ENCODE data around the gene GLDN. TPM values are rescaled to one million over a fixed set of nuclear protein-coding genes. Genes with fewer than 3 reads are reported as not detected.

The GLDN gene
- total and polyA plus RNA-seq, 10 of the 15 experiments (the other 5 are each of a cell fraction or from before 2014, with no cell fraction given): 0.13 TPM; not detected in 9

DNA sequence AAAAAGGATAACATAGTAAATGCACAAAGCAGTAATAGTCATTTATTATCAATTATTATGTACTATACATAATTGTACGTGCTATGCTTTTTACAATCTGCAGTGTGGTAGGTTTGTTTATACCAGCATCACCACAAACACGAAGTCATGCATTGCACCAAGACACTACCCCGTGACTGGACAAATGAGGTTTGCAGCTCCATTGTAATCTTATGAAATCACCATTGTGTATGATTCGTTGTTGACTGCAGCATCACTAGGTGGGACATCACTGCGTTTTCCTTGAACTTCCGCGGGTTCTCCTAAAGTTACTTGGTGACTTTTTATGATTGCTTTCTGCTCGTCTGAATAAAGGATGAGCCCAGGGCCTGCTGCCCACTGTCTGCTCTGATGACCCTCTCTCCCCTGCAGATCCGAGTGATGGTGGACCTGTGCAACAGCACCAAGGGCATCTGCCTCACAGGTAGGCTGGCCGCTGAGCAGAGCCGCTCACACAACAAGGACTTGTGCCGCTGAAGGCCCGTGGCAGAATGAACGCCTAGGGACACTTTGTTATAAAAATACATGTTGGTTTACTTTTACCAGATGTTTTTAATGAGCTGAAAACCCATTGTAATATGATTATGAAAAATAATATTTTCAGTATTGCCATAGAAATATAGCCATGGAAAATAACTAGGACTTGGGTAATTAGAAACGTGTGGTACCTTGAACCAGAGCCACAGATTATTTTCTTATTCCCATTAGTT lies 35.8 kb downstream of the GLDN start:
- no peak for DNase-seq (ENCODE audit: low read depth, low spot score)
- no peak for ATAC-seq
- intact Hi-C loops (cut with micrococcal nuclease; ENCODE audit: unreplicated experiment) (no loop called here), in situ Hi-C loops (cut with MboI) (no loop called here)
- no TSS peak for BruUV-seq (replicated peaks)
- H4K20me1 ChIP-seq (ENCODE audit: control insufficient read depth, insufficient read depth): no peaks in the 10 kb centered on the region
- TF ChIP-seq FOS (IDR thresholded peaks at IDR 0.05; ENCODE audit: borderline replicate concordance, extremely low read depth, insufficient read length) (no peak), NFYB (IDR thresholded peaks at IDR 0.05; ENCODE audit: insufficient read depth, low read depth, low read length) (no peak), IRF4 (IDR thresholded peaks at IDR 0.05; ENCODE audit: low read depth, low read length) (no peak), KDM1A (IDR thresholded peaks at IDR 0.05; ENCODE audit: borderline replicate concordance) (no peak), SREBF1 (IDR thresholded peaks at IDR 0.05; ENCODE audit: low read length) (no peak), ZNF217 (IDR thresholded peaks at IDR 0.05) (no peak), ZNF622 (IDR thresholded peaks at IDR 0.05) (no peak), RELA (IDR thresholded peaks at IDR 0.05; ENCODE audit: borderline replicate concordance, partially characterized antibody) (no peak), NBN (IDR thresholded peaks at IDR 0.05) (no peak)
- TF ChIP-seq, protein P1, sequence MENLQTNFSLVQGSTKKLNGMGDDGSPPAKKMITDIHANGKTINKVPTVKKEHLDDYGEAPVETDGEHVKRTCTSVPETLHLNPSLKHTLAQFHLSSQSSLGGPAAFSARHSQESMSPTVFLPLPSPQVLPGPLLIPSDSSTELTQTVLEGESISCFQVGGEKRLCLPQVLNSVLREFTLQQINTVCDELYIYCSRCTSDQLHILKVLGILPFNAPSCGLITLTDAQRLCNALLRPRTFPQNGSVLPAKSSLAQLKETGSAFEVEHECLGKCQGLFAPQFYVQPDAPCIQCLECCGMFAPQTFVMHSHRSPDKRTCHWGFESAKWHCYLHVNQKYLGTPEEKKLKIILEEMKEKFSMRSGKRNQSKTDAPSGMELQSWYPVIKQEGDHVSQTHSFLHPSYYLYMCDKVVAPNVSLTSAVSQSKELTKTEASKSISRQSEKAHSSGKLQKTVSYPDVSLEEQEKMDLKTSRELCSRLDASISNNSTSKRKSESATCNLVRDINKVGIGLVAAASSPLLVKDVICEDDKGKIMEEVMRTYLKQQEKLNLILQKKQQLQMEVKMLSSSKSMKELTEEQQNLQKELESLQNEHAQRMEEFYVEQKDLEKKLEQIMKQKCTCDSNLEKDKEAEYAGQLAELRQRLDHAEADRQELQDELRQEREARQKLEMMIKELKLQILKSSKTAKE (IDR thresholded peaks at IDR 0.05; ENCODE audit: low read depth, poor library complexity, severe bottlenecking): no peak
- TF ChIP-seq, protein P2, sequence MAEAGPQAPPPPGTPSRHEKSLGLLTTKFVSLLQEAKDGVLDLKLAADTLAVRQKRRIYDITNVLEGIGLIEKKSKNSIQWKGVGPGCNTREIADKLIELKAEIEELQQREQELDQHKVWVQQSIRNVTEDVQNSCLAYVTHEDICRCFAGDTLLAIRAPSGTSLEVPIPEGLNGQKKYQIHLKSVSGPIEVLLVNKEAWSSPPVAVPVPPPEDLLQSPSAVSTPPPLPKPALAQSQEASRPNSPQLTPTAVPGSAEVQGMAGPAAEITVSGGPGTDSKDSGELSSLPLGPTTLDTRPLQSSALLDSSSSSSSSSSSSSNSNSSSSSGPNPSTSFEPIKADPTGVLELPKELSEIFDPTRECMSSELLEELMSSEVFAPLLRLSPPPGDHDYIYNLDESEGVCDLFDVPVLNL (IDR thresholded peaks at IDR 0.05; ENCODE audit: low read depth, low read length): no peak
- TF ChIP-seq, protein P3, sequence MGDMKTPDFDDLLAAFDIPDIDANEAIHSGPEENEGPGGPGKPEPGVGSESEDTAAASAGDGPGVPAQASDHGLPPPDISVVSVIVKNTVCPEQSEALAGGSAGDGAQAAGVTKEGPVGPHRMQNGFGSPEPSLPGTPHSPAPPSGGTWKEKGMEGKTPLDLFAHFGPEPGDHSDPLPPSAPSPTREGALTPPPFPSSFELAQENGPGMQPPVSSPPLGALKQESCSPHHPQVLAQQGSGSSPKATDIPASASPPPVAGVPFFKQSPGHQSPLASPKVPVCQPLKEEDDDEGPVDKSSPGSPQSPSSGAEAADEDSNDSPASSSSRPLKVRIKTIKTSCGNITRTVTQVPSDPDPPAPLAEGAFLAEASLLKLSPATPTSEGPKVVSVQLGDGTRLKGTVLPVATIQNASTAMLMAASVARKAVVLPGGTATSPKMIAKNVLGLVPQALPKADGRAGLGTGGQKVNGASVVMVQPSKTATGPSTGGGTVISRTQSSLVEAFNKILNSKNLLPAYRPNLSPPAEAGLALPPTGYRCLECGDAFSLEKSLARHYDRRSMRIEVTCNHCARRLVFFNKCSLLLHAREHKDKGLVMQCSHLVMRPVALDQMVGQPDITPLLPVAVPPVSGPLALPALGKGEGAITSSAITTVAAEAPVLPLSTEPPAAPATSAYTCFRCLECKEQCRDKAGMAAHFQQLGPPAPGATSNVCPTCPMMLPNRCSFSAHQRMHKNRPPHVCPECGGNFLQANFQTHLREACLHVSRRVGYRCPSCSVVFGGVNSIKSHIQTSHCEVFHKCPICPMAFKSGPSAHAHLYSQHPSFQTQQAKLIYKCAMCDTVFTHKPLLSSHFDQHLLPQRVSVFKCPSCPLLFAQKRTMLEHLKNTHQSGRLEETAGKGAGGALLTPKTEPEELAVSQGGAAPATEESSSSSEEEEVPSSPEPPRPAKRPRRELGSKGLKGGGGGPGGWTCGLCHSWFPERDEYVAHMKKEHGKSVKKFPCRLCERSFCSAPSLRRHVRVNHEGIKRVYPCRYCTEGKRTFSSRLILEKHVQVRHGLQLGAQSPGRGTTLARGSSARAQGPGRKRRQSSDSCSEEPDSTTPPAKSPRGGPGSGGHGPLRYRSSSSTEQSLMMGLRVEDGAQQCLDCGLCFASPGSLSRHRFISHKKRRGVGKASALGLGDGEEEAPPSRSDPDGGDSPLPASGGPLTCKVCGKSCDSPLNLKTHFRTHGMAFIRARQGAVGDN (IDR thresholded peaks at IDR 0.05): no peak
- no peak overlapping the region for H2AFZ ChIP-seq (ENCODE audit: control insufficient read depth, low read depth, low read length)
- H3K36me3 ChIP-seq (ENCODE audit: control insufficient read depth in 2 of 2, insufficient read depth in 2 of 2, low read length in 1 of 2): no peaks in the 10 kb centered on the region
- SMC1A ChIA-PET (ENCODE audit: uncharacterized antibody, unreplicated experiment): interaction anchor here (1.8 to 2.6 kb wide), 3 partner anchors 24 to 149 kb away, joined by 4 to 6 read pairs (median 6); no protein-coding TSS in a partner anchor
- no peak overlapping the region for H3K4me3 ChIP-seq
- no peak overlapping the region for H3K4me2 ChIP-seq (ENCODE audit: control insufficient read depth, insufficient read depth)
- H3K27ac ChIP-seq (ENCODE audit: control insufficient read depth, insufficient read depth): no peak overlapping the region
- H3K27me3 ChIP-seq (replicated peaks in 1 of 2; ENCODE audit: control insufficient read depth in 2 of 2, insufficient read depth in 2 of 2, low read length in 1 of 2): peaks cover 0 to 5% of the 10 kb centered on the region in 2 experiments; a peak in 2 of 4 replicates
- H3K9me3 ChIP-seq (replicated peaks; ENCODE audit: control insufficient read depth, insufficient read depth, low read length): no peaks in the 10 kb centered on the region
- FAIRE-seq: no peak
- no peak overlapping the region for H3K9ac ChIP-seq (ENCODE audit: control insufficient read depth, insufficient read depth, low read length)
- RAD21 ChIA-PET (ENCODE audit: unreplicated experiment): interaction anchor here (1.0 to 1.8 kb wide), 2 partner anchors 90 kb away, joined by 4 to 7 read pairs; no protein-coding TSS in a partner anchor
- H3K79me2 ChIP-seq (ENCODE audit: control insufficient read depth, insufficient read depth, low read length): no peaks in the 10 kb centered on the region
- 58% methylated on average over 15 of the region's 15 CpGs for WGBS (ENCODE audit: insufficient coverage, insufficient replicate concordance, low lambda C conversion rate, missing lambda C conversion rate)
- CTCF ChIA-PET: interaction anchor here (0.8 to 9.7 kb wide), 9 partner anchors 12 to 326 kb away, joined by 3 to 111 read pairs (median 8); no protein-coding TSS in a partner anchor
- POLR2A ChIA-PET: no interaction called here
- no peaks in the 10 kb centered on the region for H3K4me1 ChIP-seq (ENCODE audit: control insufficient read depth, insufficient read depth, low read length)
